Activated CD8-positive, alpha-beta T cell treated with anti-CD3 and anti-CD28 coated beads for 36 hours (primary cell): ENCODE data around the gene IKZF3. TPM values are rescaled to one million over a fixed set of nuclear protein-coding genes. Genes with fewer than 3 reads are reported as not detected.

Experiments
- ATAC-seq: fragments of 200-7000 bp; cut with Tn5 transposase; one replicate; pipeline ENCODE4 v1.10.0; 2021; ENCODE audit warnings: mild to moderate bottlenecking, moderate library complexity
- CTCF ChIA-PET: fragments of 350-600 bp; sonication (Branson Sonifier 250); formaldehyde crosslinking; loops from one replicate; lab custom pipeline; 2021; ENCODE audit warnings: antibody characterized with exemption; lab: Charles Lee
- POLR2A ChIA-PET: fragments of 350-600 bp; sonication (Branson Sonifier 250); formaldehyde crosslinking; loops from one replicate; lab custom pipeline; 2021; ENCODE audit warnings: antibody characterized with exemption; lab: Charles Lee
- DNase-seq: peaks from one replicate; pipeline ENCODE4 v3.0.0-alpha.2; 2020
- H3K27ac Mint-ChIP-seq: one replicate; pipeline ENCODE4 v1.8.0; 2021; ENCODE audit warnings: mild to moderate bottlenecking, mixed read lengths
- H3K27me3 Mint-ChIP-seq: one replicate; pipeline ENCODE4 v1.8.0; 2021; ENCODE audit warnings: mixed read lengths
- H3K36me3 Mint-ChIP-seq: one replicate; pipeline ENCODE4 v1.8.0; 2021; ENCODE audit warnings: low read depth, mixed read lengths
- H3K4me1 Mint-ChIP-seq: one replicate; pipeline ENCODE4 v1.8.0; 2021; ENCODE audit warnings: low read depth, mixed read lengths
- H3K4me3 Mint-ChIP-seq: one replicate; pipeline ENCODE4 v1.8.0; 2021; ENCODE audit warnings: mild to moderate bottlenecking, moderate library complexity, mixed read lengths
- H3K9me3 Mint-ChIP-seq: one replicate; pipeline ENCODE4 v1.8.0; 2021; ENCODE audit warnings: mixed read lengths
- intact Hi-C: fragments of 100-400 bp; cut with micrococcal nuclease; formaldehyde crosslinking; loops from one replicate; pipeline ENCODE4 v1.10.0; 2022
- total RNA-seq, 2 experiments: library from RNA; stranded (reverse); gene quantifications; one replicate each; pipeline ENCODE4 v1.2.3, GENCODE V29; 2021
- TF ChIP-seq, protein P1 (sequence below): fragments of 200-600 bp; IDR thresholded peaks from one replicate; pipeline ENCODE4 v1.8.0; 2022; ENCODE audit warnings: antibody characterized with exemption, mild to moderate bottlenecking

IKZF3 gene
- total RNA-seq, 2 experiments from 2014 or later, result 52.1 to 52.2 TPM

DNA sequence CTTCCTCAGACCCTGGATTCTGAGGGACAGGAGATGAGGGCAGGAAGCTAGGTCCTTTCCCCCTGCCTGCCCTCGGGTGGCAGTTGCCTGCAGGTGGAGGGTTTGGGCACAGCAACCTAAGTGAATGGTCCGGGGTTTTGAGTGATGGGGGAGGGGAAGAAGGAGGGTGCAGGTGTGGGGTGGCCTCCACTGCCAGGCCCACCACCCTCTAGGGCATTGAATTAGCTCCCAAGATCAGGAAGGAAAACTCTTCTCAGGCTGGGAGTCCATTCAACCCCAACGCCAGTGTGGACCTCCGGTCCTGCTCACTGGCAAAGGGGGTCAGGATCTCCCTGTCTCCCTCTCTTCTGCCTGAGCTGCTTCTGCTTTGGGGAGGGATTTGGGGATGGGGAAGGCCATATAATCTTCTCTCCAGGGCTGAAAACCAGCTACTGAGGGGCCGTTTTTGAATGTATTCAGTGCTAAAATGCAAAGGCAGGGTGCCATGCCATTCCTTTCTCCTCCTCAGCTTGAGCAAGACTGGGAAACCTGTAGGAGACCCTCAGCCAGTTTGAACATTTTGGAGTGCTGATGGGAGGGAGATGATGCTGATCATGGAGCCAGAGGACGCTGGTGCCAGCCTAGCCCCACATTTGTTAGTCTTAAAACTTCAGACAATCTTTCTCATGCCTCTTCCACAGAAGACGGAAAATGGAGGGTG, 107.6 kb downstream of the IKZF3 start:
- intact Hi-C loops, result loop anchor here (5.0 kb wide), 2 partner anchors 36 to 171 kb away; partner anchors contain the start of genes LRRC3C and ORMDL3
- ChIA-PET POLR2A (interaction anchor here (0.6 to 5.3 kb wide), 16 partner anchors 9 to 170 kb away, joined by 3 to 43 read pairs (median 6); partner anchors contain the start of genes IKZF3 and MIEN1), CTCF (interaction anchor here (0.9 to 7.0 kb wide), 10 partner anchors 10 to 224 kb away, joined by 3 to 75 read pairs (median 7); partner anchors contain the start of genes IKZF3, MIEN1 and PSMD3)
- peak overlapping the region; percentile 59 for H3K4me3 Mint-ChIP-seq
- H3K36me3 Mint-ChIP-seq, result peaks cover 22% of the 10 kb centered on the region
- H3K4me1 Mint-ChIP-seq, result peaks cover 79% of the 10 kb centered on the region
- peak overlapping the region; percentile 90 for H3K27ac Mint-ChIP-seq
- TF ChIP-seq, protein P1, sequence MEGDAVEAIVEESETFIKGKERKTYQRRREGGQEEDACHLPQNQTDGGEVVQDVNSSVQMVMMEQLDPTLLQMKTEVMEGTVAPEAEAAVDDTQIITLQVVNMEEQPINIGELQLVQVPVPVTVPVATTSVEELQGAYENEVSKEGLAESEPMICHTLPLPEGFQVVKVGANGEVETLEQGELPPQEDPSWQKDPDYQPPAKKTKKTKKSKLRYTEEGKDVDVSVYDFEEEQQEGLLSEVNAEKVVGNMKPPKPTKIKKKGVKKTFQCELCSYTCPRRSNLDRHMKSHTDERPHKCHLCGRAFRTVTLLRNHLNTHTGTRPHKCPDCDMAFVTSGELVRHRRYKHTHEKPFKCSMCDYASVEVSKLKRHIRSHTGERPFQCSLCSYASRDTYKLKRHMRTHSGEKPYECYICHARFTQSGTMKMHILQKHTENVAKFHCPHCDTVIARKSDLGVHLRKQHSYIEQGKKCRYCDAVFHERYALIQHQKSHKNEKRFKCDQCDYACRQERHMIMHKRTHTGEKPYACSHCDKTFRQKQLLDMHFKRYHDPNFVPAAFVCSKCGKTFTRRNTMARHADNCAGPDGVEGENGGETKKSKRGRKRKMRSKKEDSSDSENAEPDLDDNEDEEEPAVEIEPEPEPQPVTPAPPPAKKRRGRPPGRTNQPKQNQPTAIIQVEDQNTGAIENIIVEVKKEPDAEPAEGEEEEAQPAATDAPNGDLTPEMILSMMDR, result no peak
- H3K27me3 Mint-ChIP-seq, result no peaks in the 10 kb centered on the region
- H3K9me3 Mint-ChIP-seq, result no peaks in the 10 kb centered on the region
- peak; percentile 11 for DNase-seq
- ATAC-seq, result no peak

DNA sequence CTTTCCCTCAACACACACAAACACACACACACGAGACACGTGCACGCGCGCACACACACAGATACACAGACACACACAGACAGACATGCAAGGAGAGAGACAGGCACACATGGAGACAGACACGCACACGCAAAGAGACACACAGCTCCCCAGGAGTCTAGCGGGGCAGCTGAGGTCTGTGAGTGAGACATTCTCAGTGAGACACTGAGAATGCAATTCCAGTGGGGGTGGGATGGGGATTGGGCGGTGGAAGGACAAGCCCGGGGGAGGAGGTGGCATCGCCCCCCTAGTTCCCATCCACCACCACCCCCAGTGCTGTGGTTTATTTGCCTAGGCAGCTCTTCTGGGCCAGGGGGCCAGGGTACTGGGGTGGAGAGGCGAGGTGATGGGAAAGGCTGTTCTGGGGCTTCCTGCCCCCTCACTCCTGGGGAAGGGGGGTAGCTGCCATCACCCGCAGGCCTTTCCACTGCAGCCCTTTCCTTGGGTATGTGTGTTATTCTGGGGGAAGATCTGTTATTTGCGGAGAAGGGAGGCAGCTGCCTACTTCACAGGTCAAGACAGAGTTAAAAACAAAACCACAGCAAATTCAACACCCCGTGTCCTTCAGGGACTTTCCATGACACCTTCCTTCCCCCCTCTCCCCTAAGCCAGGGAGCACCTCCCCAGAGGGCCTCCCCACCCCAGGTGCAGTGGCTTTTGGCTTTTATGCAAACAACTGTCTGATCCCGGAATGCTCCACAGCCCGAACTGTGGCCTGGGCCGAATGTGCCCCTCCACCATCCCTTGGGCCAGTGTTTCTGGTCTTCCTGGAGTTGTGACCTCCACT, 108.3 kb downstream of the IKZF3 start:
- Mint-ChIP-seq H3K9me3 (no peaks in the 10 kb centered on the region), H3K27ac (peak overlapping the region; percentile 90), H3K27me3 (no peaks in the 10 kb centered on the region), H3K4me1 (peaks cover 74% of the 10 kb centered on the region), H3K36me3 (peaks cover 17% of the 10 kb centered on the region), H3K4me3 (peak overlapping the region; percentile 59)
- TF ChIP-seq, protein P1, result no peak
- intact Hi-C loops, result loop anchor here (5.0 kb wide), 2 partner anchors 37 to 172 kb away; partner anchors contain the start of genes LRRC3C and ORMDL3
- CTCF ChIA-PET, result interaction anchor here (0.9 to 7.0 kb wide), 15 partner anchors 11 to 225 kb away, joined by 3 to 75 read pairs (median 4); partner anchors contain the start of genes IKZF3, MIEN1 and PSMD3
- peak; percentile 5 for ATAC-seq
- DNase-seq, result peak; percentile 75
- POLR2A ChIA-PET, result interaction anchor here (0.6 to 5.3 kb wide), 20 partner anchors 10 to 343 kb away, joined by 3 to 43 read pairs (median 4); partner anchors contain the start of genes IKZF3 and MIEN1

DNA sequence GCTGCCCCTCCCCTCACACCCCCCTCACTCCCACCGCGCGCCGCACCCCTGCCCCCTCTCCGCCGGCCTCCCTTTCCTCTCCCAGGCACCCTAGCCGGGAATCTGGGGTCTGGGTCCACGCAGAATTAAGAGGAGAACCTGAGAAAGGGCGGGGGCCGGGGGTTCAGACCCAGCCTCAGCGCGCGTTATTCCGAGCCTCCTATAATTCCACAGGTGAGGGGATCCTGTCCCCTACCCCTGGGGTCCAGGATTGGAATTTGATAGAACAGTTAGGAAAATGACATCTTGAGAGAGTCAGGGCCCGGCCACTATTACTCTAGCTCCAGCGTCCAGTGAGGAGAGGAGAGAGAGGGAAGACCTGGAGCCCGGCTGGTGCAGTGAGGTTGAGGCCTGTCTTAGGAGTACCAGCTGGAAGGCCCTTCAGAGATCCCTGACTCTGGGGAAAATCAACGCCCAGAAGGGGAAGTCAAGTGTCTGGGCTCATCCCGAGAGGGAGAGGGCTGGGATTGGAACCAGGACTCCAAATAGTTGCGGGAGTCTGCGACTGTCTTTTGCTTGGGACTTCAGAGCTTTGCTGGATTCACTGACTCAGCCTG, 109.1 kb downstream of the IKZF3 start:
- intact Hi-C loops, result loop anchor here (5.0 kb wide), 3 partner anchors 37 to 172 kb away; partner anchors contain the start of genes LRRC3C and ORMDL3
- TF ChIP-seq, protein P1, result no peak
- ChIA-PET CTCF (interaction anchor here (0.7 to 7.0 kb wide), 17 partner anchors 12 to 226 kb away, joined by 3 to 75 read pairs (median 4); partner anchors contain the start of genes IKZF3, MIEN1 and PSMD3), POLR2A (interaction anchor here (0.6 to 5.3 kb wide), 22 partner anchors 9 to 378 kb away, joined by 3 to 43 read pairs (median 4); partner anchors contain the start of gene IKZF3)
- ATAC-seq (no peak), DNase-seq (peak; percentile 35)
- Mint-ChIP-seq H3K27ac (peak overlapping the region; percentile 90), H3K4me1 (peaks cover 71% of the 10 kb centered on the region), H3K27me3 (no peaks in the 10 kb centered on the region), H3K4me3 (peak overlapping the region; percentile 59), H3K9me3 (no peaks in the 10 kb centered on the region), H3K36me3 (peaks cover 14% of the 10 kb centered on the region)

DNA sequence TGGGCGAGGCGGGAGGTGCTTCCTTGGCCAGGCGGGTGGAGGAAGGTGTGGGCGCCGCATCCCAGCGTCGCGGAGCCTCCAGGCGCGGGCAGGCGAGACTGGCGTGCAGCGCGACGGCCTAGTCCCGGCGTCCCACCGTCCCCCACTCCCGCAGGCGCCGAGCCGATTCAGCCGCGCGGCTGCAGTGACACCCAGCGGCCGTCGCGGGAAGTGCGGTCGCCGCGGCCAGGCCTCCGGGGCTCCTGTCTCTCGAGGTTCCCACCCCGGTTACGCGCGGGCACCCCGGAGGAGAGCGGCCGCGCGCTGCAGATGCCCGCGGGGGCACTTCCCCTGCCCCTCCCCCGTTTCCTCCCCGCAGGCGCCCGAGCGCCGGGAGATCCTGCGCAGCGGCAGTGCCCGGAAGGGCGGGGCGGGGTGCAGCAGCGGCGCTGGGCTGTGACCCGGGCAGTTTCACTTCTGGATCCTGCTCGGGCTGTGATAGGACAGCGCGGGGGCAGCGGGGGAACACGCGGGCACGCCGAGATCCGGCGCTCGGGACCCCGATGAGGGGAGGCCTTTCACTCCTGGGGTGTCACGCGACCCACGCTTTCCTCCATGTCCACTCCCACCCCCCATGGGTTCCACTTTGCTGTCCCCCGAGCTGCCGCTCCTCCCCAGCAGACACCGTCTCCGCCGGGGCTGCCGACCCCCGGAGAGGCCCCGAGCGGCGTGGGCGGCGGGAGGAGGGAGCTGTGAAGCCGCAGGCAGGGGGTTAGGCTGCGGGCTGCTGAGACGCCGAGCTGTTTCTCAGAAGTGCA, 109.8 kb downstream of the IKZF3 start:
- TF ChIP-seq, protein P1, result peak; percentile 96
- intact Hi-C loops, result loop anchor here (5.0 kb wide), 1 partner anchor 132 kb away; no protein-coding TSS in a partner anchor
- no peaks in the 10 kb centered on the region for H3K9me3 Mint-ChIP-seq
- POLR2A ChIA-PET, result interaction anchor here (0.6 to 5.3 kb wide), 27 partner anchors 9 to 379 kb away, joined by 3 to 43 read pairs (median 4); partner anchors contain the start of genes IKZF3 and MIEN1
- CTCF ChIA-PET, result interaction anchor here (0.6 to 7.0 kb wide), 29 partner anchors 13 to 226 kb away, joined by 3 to 75 read pairs (median 4); partner anchors contain the start of genes IKZF3, MIEN1 and PSMD3
- H3K27me3 Mint-ChIP-seq, result no peaks in the 10 kb centered on the region
- DNase-seq (peak; percentile 97), ATAC-seq (peak; percentile 81)
- peaks cover 8% of the 10 kb centered on the region for H3K36me3 Mint-ChIP-seq
- H3K27ac Mint-ChIP-seq, result peak overlapping the region; percentile 90
- peak overlapping the region; percentile 76 for H3K4me3 Mint-ChIP-seq
- H3K4me1 Mint-ChIP-seq, result peaks cover 65% of the 10 kb centered on the region
